Upper lobe of right lung (tissue), 1 donor: ENCODE measurements around the gene RBKS. TPM values are rescaled to one million over a fixed set of nuclear protein-coding genes. Genes with fewer than 3 reads are reported as not detected.

Experiments
- ATAC-seq: fragments of 200-7000 bp; cut with Tn5 transposase; one replicate; pipeline ENCODE4 v1.9.1; 2020; ENCODE audit warnings: mild to moderate bottlenecking, moderate library complexity
- DNase-seq: peaks from one replicate; pipeline ENCODE4 v3.0.0-alpha.2; 2020
- H3K27ac ChIP-seq: fragments of 200-600 bp; one replicate; pipeline ENCODE4 v1.8.0; 2022
- H3K27me3 ChIP-seq: fragments of 200-600 bp; one replicate; pipeline ENCODE4 v1.8.0; 2022; ENCODE audit warnings: mild to moderate bottlenecking
- H3K36me3 ChIP-seq: fragments of 200-600 bp; one replicate; pipeline ENCODE4 v1.8.0; 2022
- H3K4me1 ChIP-seq: fragments of 200-600 bp; one replicate; pipeline ENCODE4 v1.8.0; 2022
- H3K4me3 ChIP-seq: fragments of 200-600 bp; one replicate; pipeline ENCODE4 v1.8.0; 2022; ENCODE audit warnings: mild to moderate bottlenecking
- H3K9me3 ChIP-seq: fragments of 200-600 bp; one replicate; pipeline ENCODE4 v1.8.0; 2022
- CTCF ChIP-seq: fragments of 200-600 bp; IDR thresholded peaks from one replicate; pipeline ENCODE4 v1.8.0; 2022; ENCODE audit warnings: antibody characterized with exemption
- intact Hi-C: fragments of 100-400 bp; cut with DNase I; formaldehyde crosslinking; loops from one replicate; pipeline ENCODE4 v1.11.0; 2022
- total RNA-seq: library from RNA; stranded (reverse); fragmentation: NEBNext Ultra II Directional; extraction: Animal tissue kit (Norgen Biotek cat#: 25700); gene quantifications from one replicate; pipeline ENCODE4 v1.2.1, GENCODE V29; 2021
- donor health status: DM: no; HTN: yes; CAD: no; lungs with severe emphysema.

RBKS gene
- total RNA-seq, 1 donor from 2014 or later: 1.9 TPM

- Histone ChIP-seq H3K27me3 (no peaks in the 10 kb centered on the region), H3K4me3 (no peak overlapping the region), H3K9me3 (no peaks in the 10 kb centered on the region), H3K27ac (no peak overlapping the region), H3K4me1 (peaks cover 32% of the 10 kb centered on the region), H3K36me3 (no peaks in the 10 kb centered on the region)
- TF ChIP-seq CTCF: no peak
- DNase-seq (no peak), ATAC-seq (peak; percentile 29)
- intact Hi-C loops: no loop called here
These were observed 91.7 kb downstream of the RBKS start for GRCh38 chr2:27798486-27798885.

DNA sequence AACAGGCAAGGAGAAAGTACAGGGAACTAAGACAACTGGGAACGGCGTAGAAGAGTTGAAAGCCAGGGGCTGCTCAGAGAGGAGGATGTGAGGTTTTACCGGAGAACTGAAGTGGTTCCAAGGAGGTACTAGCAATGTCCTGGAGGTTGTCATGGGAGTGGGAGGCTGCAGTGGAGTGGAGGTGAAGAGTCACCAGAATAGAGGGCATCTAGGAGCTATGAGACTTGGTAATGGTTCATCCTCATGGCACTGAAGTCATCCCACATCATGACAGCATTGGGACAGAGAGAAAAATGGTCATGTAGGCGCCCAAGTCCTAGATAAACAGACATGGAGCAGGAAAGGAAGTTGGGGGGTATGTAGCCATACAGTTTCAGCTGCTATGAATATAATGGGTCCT is 92.3 kb downstream of the RBKS start:
- H3K4me1 ChIP-seq: peaks cover 32% of the 10 kb centered on the region
- H3K9me3 ChIP-seq: no peaks in the 10 kb centered on the region
- ATAC-seq: no peak
- no peaks in the 10 kb centered on the region for H3K27me3 ChIP-seq
- no peak overlapping the region for H3K4me3 ChIP-seq
- H3K36me3 ChIP-seq: no peaks in the 10 kb centered on the region
- H3K27ac ChIP-seq: no peak overlapping the region
- intact Hi-C loops: no loop called here
- TF ChIP-seq CTCF: no peak
- DNase-seq: no peak

DNA sequence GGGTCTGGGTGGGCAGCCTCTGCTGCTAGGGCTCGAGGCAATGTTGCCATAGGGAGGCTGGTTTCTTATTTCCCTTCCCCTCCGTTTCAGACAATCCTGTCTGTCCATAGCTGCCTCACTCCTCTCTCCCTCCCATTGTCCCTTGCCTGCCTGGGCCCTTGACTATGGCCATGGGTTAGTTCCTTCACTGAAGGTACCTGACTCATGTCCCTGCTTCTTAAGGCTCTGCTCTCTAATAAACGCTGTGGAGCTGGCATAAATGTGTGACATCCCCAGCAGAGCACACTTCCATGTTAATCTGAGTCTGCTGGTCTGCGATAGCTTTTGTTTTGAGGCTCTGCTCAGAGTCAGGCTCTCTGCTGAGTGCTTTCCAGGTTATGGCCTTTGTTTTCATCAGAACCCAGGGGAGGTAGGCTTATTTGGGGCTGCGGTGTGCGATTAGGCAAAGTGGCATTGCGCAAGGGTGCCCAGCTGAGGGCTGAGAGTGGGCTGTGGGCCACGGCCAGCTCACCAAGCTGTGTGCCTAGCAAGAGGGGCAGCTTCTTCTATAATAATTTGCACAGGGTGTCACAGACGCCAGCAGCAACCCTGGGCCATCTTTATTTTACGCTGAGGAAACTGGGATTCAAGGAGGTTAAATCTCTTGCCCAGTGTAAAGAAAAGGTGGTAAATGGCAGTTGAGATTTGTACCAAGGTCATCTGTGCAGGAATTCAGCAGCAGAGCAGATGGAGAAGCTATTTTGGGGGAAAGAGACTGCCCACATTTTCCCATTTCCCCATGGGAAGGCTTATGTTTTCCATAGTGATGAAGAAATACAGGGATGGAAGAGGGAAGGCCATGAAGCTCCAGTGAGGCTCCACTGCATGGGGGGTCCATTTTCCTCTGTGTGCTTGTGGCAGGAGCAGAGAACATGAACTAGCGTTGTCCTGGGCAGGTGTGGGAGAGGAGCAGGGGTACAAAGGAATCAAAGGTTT is 93.1 kb downstream of the RBKS start:
- Histone ChIP-seq H3K4me1 (peaks cover 32% of the 10 kb centered on the region), H3K27ac (peak overlapping the region; percentile 32), H3K27me3 (no peaks in the 10 kb centered on the region), H3K36me3 (no peaks in the 10 kb centered on the region), H3K4me3 (no peak overlapping the region), H3K9me3 (no peaks in the 10 kb centered on the region)
- peak; percentile 71 for DNase-seq
- ATAC-seq: peak; percentile 9
- no peak for TF ChIP-seq CTCF
- intact Hi-C loops: no loop called here

DNA sequence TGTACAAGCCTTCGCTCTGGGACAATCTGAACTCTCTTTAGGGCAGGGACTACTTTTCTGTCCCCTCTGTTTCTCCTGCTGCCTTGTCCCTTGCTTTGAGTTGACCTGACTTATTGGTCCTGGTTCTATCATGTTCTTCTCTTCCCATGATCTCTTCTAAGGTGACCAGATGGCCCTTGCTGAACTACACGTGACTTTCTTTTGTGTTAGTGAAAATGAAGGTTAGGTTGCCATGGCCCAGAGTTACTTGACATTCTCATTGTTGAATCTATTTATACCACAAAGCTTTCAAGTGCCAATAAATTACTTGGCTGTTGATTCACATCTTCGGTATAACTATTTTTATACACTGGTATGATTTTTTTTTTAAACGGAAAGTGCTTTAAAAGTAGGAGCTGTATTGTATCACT is 94.3 kb downstream of the RBKS start:
- no peak for TF ChIP-seq CTCF
- intact Hi-C loops: no loop called here
- ATAC-seq (no peak), DNase-seq (no peak)
- Histone ChIP-seq H3K4me1 (peaks cover 32% of the 10 kb centered on the region), H3K27me3 (no peaks in the 10 kb centered on the region), H3K4me3 (no peak overlapping the region), H3K36me3 (no peaks in the 10 kb centered on the region), H3K9me3 (no peaks in the 10 kb centered on the region), H3K27ac (peak overlapping the region; percentile 60)

DNA sequence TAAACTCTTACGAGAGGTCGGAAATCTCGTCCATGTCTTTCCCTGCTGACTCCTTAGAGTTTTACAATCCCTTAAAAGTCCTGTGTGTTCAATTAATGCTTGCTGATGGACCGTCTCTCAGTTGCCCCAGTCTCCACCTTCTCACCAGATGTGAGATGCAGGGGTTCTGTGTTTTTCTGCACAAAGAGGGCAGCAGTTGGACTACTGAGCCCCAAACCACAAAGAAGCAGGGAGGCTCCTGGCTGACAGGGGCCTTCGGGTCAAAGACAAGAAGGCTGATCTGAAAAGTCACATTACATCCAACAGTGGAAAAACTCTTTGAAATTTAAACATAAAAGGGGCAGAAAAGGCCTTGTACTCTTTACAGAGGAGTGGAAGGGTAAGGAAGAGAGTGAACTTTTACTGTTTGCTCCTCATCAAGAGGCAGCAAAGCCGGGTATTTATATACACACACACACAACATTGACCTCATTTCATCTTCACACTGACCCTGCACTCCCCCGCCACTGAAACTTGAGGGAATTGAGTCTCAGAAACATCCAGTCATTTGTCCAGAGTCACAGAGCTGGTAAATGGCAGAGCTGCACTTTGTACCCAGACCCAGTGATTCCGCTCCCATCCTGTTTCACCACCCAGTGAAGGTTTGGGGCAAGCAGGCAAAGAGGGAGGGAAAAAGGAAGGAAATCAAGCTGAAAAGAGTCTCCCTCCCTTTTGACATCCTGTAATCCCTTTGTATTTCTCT is 94.9 kb downstream of the RBKS start:
- no peaks in the 10 kb centered on the region for H3K9me3 ChIP-seq
- no peak for TF ChIP-seq CTCF
- H3K4me1 ChIP-seq: peaks cover 29% of the 10 kb centered on the region
- H3K27ac ChIP-seq: peak overlapping the region; percentile 60
- H3K27me3 ChIP-seq: no peaks in the 10 kb centered on the region
- intact Hi-C loops: no loop called here
- H3K4me3 ChIP-seq: no peak overlapping the region
- no peak for DNase-seq
- ATAC-seq: no peak
- H3K36me3 ChIP-seq: no peaks in the 10 kb centered on the region
